IPS-15b (cell line): ENCODE data around the gene MRFAP1L1.
"Not testable (repeated sequence)": the region's sequence is repeated elsewhere in the genome, so short reads cannot be mapped to it uniquely, and the experiment has no call there.

Experiments
- H3K27me3 ChIP-seq: one replicate; pipeline ENCODE4 v1.6.1; 2013; ENCODE audit warnings: low read length; ENCODE audit not compliant: control insufficient read depth, insufficient read depth
- H3K36me3 ChIP-seq: one replicate; pipeline ENCODE4 v1.6.1; 2013; ENCODE audit warnings: low read length; ENCODE audit not compliant: control insufficient read depth, insufficient read depth
- H3K4me1 ChIP-seq: one replicate; pipeline ENCODE4 v1.6.1; 2013; ENCODE audit warnings: mild to moderate bottlenecking, low read length; ENCODE audit not compliant: control insufficient read depth, insufficient read depth
- H3K4me3 ChIP-seq: one replicate; pipeline ENCODE4 v1.5.1; 2013; ENCODE audit warnings: low read depth, low read length
- H3K9ac ChIP-seq: one replicate; pipeline ENCODE4 v1.6.1; 2013; ENCODE audit warnings: low read depth, mild to moderate bottlenecking, low read length
- H3K9me3 ChIP-seq: one replicate; pipeline ENCODE4 v1.6.1; 2013; ENCODE audit warnings: mild to moderate bottlenecking, low read length; ENCODE audit not compliant: control insufficient read depth, insufficient read depth

The MRFAP1L1 gene

GRCh38 chr4:6676722-6677558, 32.7 kb downstream of the MRFAP1L1 start:
- no peak overlapping the region for H3K4me3 ChIP-seq

GRCh38 chr4:6674500-6675149, 35.0 kb downstream of the MRFAP1L1 start:
- Histone ChIP-seq H3K4me1 (peaks cover 7% of the 10 kb centered on the region), H3K9ac (peak overlapping the region; percentile 73)

More at GRCh38 chr4:6676722-6677558, 32.7 kb downstream of the MRFAP1L1 start:
- no peaks in the 10 kb centered on the region for H3K27me3 ChIP-seq
- H3K9me3 ChIP-seq = no peaks in the 10 kb centered on the region
- H3K4me1 ChIP-seq = peaks cover 7% of the 10 kb centered on the region
- H3K9ac ChIP-seq = no peak overlapping the region
- peaks cover 5% of the 10 kb centered on the region for H3K36me3 ChIP-seq

GRCh38 chr4:6673660-6674499, 35.8 kb downstream of the MRFAP1L1 start:
- H3K36me3 ChIP-seq = peaks cover 5% of the 10 kb centered on the region
- H3K9me3 ChIP-seq = no peaks in the 10 kb centered on the region
- no peaks in the 10 kb centered on the region for H3K27me3 ChIP-seq
- peak overlapping the region; percentile 93 for H3K4me3 ChIP-seq
- peaks cover 7% of the 10 kb centered on the region for H3K4me1 ChIP-seq
- H3K9ac ChIP-seq = peak overlapping the region; percentile 73

More at GRCh38 chr4:6674500-6675149, 35.0 kb downstream of the MRFAP1L1 start:
- Histone ChIP-seq H3K27me3 (no peaks in the 10 kb centered on the region), H3K9me3 (no peaks in the 10 kb centered on the region), H3K4me3 (peak overlapping the region; percentile 93), H3K36me3 (peaks cover 5% of the 10 kb centered on the region)

GRCh38 chr4:6673191-6673659, 36.4 kb downstream of the MRFAP1L1 start:
- H3K27me3 ChIP-seq, H3K9me3 ChIP-seq, H3K4me1 ChIP-seq, H3K36me3 ChIP-seq, H3K9ac ChIP-seq: not testable (repeated sequence)
- H3K4me3 ChIP-seq = peak overlapping the region; percentile 93

- not testable (repeated sequence) for H3K4me1 ChIP-seq, H3K9ac ChIP-seq, H3K4me3 ChIP-seq, H3K27me3 ChIP-seq, H3K36me3 ChIP-seq, H3K9me3 ChIP-seq
Observed at GRCh38 chr4:6672541-6673190, 37.0 kb downstream of the MRFAP1L1 start.

- Histone ChIP-seq H3K9ac (no peak overlapping the region), H3K36me3 (peaks cover 5% of the 10 kb centered on the region), H3K27me3 (no peaks in the 10 kb centered on the region), H3K9me3 (no peaks in the 10 kb centered on the region), H3K4me1 (peaks cover 7% of the 10 kb centered on the region), H3K4me3 (no peak overlapping the region)
Observed at GRCh38 chr4:6672131-6672530, 37.5 kb downstream of the MRFAP1L1 start.

GRCh38 chr4:6671648-6672047, 38.0 kb downstream of the MRFAP1L1 start:
- Histone ChIP-seq H3K36me3 (peaks cover 5% of the 10 kb centered on the region), H3K27me3 (no peaks in the 10 kb centered on the region), H3K4me1 (peaks cover 7% of the 10 kb centered on the region), H3K9ac (no peak overlapping the region), H3K4me3 (no peak overlapping the region), H3K9me3 (no peaks in the 10 kb centered on the region)

- Histone ChIP-seq H3K4me3 (no peak overlapping the region), H3K36me3 (no peaks in the 10 kb centered on the region), H3K9me3 (no peaks in the 10 kb centered on the region), H3K27me3 (peaks cover 4% of the 10 kb centered on the region), H3K4me1 (no peaks in the 10 kb centered on the region), H3K9ac (no peak overlapping the region)
Observed at GRCh38 chr4:6668391-6668790, 41.3 kb downstream of the MRFAP1L1 start.

- no peak overlapping the region for H3K9ac ChIP-seq
Observed at GRCh38 chr4:6665320-6665654, 44.4 kb downstream of the MRFAP1L1 start.

GRCh38 chr4:6663596-6664393, 45.9 kb downstream of the MRFAP1L1 start:
- H3K27me3 ChIP-seq = peaks cover 45% of the 10 kb centered on the region
- H3K9me3 ChIP-seq = no peaks in the 10 kb centered on the region
- no peak overlapping the region for H3K9ac ChIP-seq
- no peaks in the 10 kb centered on the region for H3K36me3 ChIP-seq
- H3K4me1 ChIP-seq = no peaks in the 10 kb centered on the region
- no peak overlapping the region for H3K4me3 ChIP-seq

More at GRCh38 chr4:6665320-6665654, 44.4 kb downstream of the MRFAP1L1 start:
- H3K36me3 ChIP-seq = no peaks in the 10 kb centered on the region
- H3K9me3 ChIP-seq = no peaks in the 10 kb centered on the region
- no peak overlapping the region for H3K4me3 ChIP-seq
- H3K27me3 ChIP-seq = peaks cover 33% of the 10 kb centered on the region
- no peaks in the 10 kb centered on the region for H3K4me1 ChIP-seq
